ENCODE measurements around the gene ATP6V1A.

The ATP6V1A gene

GRCh38 chr3:113795693-113796092 lies 48.9 kb downstream of the ATP6V1A start:
- Histone ChIP-seq H4K20me1 (ENCODE audit: insufficient read depth, low read length, poor library complexity, severe bottlenecking) (no peaks in the 10 kb centered on the region), H2AFZ (ENCODE audit: low read length) (no peak overlapping the region), H3F3A (ENCODE audit: low read depth) (no peaks in the 10 kb centered on the region), H3K4me2 (ENCODE audit: low read depth, low read length, poor library complexity, severe bottlenecking) (no peak overlapping the region), H3K9me2 (replicated peaks; ENCODE audit: low read depth, low read length) (no peaks in the 10 kb centered on the region), H3K9ac (ENCODE audit: low read depth, low read length, poor library complexity, severe bottlenecking) (no peak overlapping the region), H3K4me3 (ENCODE audit: low read length, poor library complexity, severe bottlenecking) (no peak overlapping the region), H3K4me1 (ENCODE audit: insufficient read depth, low read length, poor library complexity, severe bottlenecking) (no peaks in the 10 kb centered on the region), H3K27me3 (ENCODE audit: insufficient read depth, low read length, poor library complexity, severe bottlenecking) (no peaks in the 10 kb centered on the region), H3K36me3 (ENCODE audit: insufficient read depth, low read length) (peaks cover 16% of the 10 kb centered on the region; the same call in 1 of the 2 replicates), H3K9me3 (ENCODE audit: insufficient read depth, low read depth, low read length) (no peaks in the 10 kb centered on the region), H3K79me2 (ENCODE audit: insufficient read depth, low read length) (no peaks in the 10 kb centered on the region)
- TF ChIP-seq CTCF (conservative IDR thresholded peaks at IDR 0.05; ENCODE audit: low read length) (no peak), EZH2phosphoT487 (IDR thresholded peaks at IDR 0.05; ENCODE audit: borderline replicate concordance) (no peak)

- H3K9ac ChIP-seq (ENCODE audit: low read depth, low read length, poor library complexity, severe bottlenecking): no peak overlapping the region
- H3F3A ChIP-seq (ENCODE audit: low read depth): no peaks in the 10 kb centered on the region
- no peaks in the 10 kb centered on the region for H3K9me3 ChIP-seq (ENCODE audit: insufficient read depth, low read depth, low read length)
- no peak overlapping the region for H3K4me3 ChIP-seq (ENCODE audit: low read length, poor library complexity, severe bottlenecking)
- no peak overlapping the region for H3K4me2 ChIP-seq (ENCODE audit: low read depth, low read length, poor library complexity, severe bottlenecking)
- no peaks in the 10 kb centered on the region for H4K20me1 ChIP-seq (ENCODE audit: insufficient read depth, low read length, poor library complexity, severe bottlenecking)
- no peaks in the 10 kb centered on the region for H3K27me3 ChIP-seq (ENCODE audit: insufficient read depth, low read length, poor library complexity, severe bottlenecking)
- H3K79me2 ChIP-seq (ENCODE audit: insufficient read depth, low read length): no peaks in the 10 kb centered on the region
- no peak for TF ChIP-seq EZH2phosphoT487 (IDR thresholded peaks at IDR 0.05; ENCODE audit: borderline replicate concordance)
- no peak for TF ChIP-seq CTCF (conservative IDR thresholded peaks at IDR 0.05; ENCODE audit: low read length)
- H3K36me3 ChIP-seq (ENCODE audit: insufficient read depth, low read length): peaks cover 31% of the 10 kb centered on the region; the same call in 1 of the 2 replicates
- H3K4me1 ChIP-seq (ENCODE audit: insufficient read depth, low read length, poor library complexity, severe bottlenecking): no peaks in the 10 kb centered on the region
- no peaks in the 10 kb centered on the region for H3K9me2 ChIP-seq (replicated peaks; ENCODE audit: low read depth, low read length)
- no peak overlapping the region for H2AFZ ChIP-seq (ENCODE audit: low read length)
These were observed 56.1 kb downstream of the ATP6V1A start for GRCh38 chr3:113802795-113803455.

- Histone ChIP-seq H3K9me3 (ENCODE audit: insufficient read depth, low read depth, low read length) (no peaks in the 10 kb centered on the region), H3F3A (ENCODE audit: low read depth) (no peaks in the 10 kb centered on the region), H3K27me3 (ENCODE audit: insufficient read depth, low read length, poor library complexity, severe bottlenecking) (no peaks in the 10 kb centered on the region), H3K79me2 (ENCODE audit: insufficient read depth, low read length) (no peaks in the 10 kb centered on the region), H4K20me1 (ENCODE audit: insufficient read depth, low read length, poor library complexity, severe bottlenecking) (no peaks in the 10 kb centered on the region), H2AFZ (ENCODE audit: low read length) (no peak overlapping the region), H3K4me2 (ENCODE audit: low read depth, low read length, poor library complexity, severe bottlenecking) (no peak overlapping the region), H3K4me3 (ENCODE audit: low read length, poor library complexity, severe bottlenecking) (no peak overlapping the region), H3K9me2 (replicated peaks; ENCODE audit: low read depth, low read length) (no peaks in the 10 kb centered on the region), H3K4me1 (ENCODE audit: insufficient read depth, low read length, poor library complexity, severe bottlenecking) (no peaks in the 10 kb centered on the region), H3K9ac (ENCODE audit: low read depth, low read length, poor library complexity, severe bottlenecking) (no peak overlapping the region), H3K36me3 (ENCODE audit: insufficient read depth, low read length) (peaks cover 24% of the 10 kb centered on the region; the same call in 1 of the 2 replicates)
- TF ChIP-seq EZH2phosphoT487 (IDR thresholded peaks at IDR 0.05; ENCODE audit: borderline replicate concordance) (no peak), CTCF (conservative IDR thresholded peaks at IDR 0.05; ENCODE audit: low read length) (no peak)
These were observed 57.8 kb downstream of the ATP6V1A start for GRCh38 chr3:113804661-113805060.
